Mesendoderm (in vitro differentiated cells): ENCODE data around the gene MACF1.

Experiments
- DNase-seq: peaks from one replicate; pipeline ENCODE4 v3.0.0; 2013
- H2AK5ac ChIP-seq: 2 replicates; pipeline ENCODE4 v1.6.1; 2013; ENCODE audit warnings: low read length, inconsistent platforms
- H2BK120ac ChIP-seq: 2 replicates; pipeline ENCODE4 v1.6.1; 2013; ENCODE audit warnings: low read depth, mild to moderate bottlenecking, low read length, moderate library complexity, mixed read lengths
- H2BK15ac ChIP-seq: replicated peaks from 2 replicates; pipeline ENCODE4 v1.6.1; 2013; ENCODE audit warnings: low read depth, mild to moderate bottlenecking, moderate library complexity
- H2BK5ac ChIP-seq: 2 replicates; pipeline ENCODE4 v1.6.1; 2013; ENCODE audit warnings: low read length, inconsistent platforms
- H3K18ac ChIP-seq: 2 replicates; pipeline ENCODE4 v1.6.1; 2013; ENCODE audit warnings: mild to moderate bottlenecking, low read length, mixed read lengths
- H3K23ac ChIP-seq: one replicate; pipeline ENCODE4 v1.6.1; 2013; ENCODE audit warnings: low read length
- H3K27ac ChIP-seq: 2 replicates; pipeline ENCODE4 v1.5.1; 2013; ENCODE audit warnings: low read depth, mild to moderate bottlenecking, inconsistent platforms, low read length, moderate library complexity
- H3K27me3 ChIP-seq: 2 replicates; pipeline ENCODE4 v1.6.1; 2013; ENCODE audit warnings: low read length, control low read depth, mild to moderate bottlenecking, inconsistent platforms; ENCODE audit not compliant: insufficient read depth, poor library complexity
- H3K36me3 ChIP-seq: 2 replicates; pipeline ENCODE4 v1.6.1; 2013; ENCODE audit warnings: low read length, inconsistent platforms; ENCODE audit not compliant: control insufficient read depth, insufficient read depth
- H3K4ac ChIP-seq: one replicate; pipeline ENCODE4 v1.6.1; 2013; ENCODE audit warnings: low read depth, mild to moderate bottlenecking, low read length, moderate library complexity
- H3K4me1 ChIP-seq: 2 replicates; pipeline ENCODE4 v1.6.1; 2013; ENCODE audit warnings: low read depth, low read length, inconsistent platforms; ENCODE audit not compliant: control insufficient read depth
- H3K4me2 ChIP-seq: 2 replicates; pipeline ENCODE4 v1.6.1; 2013; ENCODE audit warnings: low read length
- H3K4me3 ChIP-seq: 2 replicates; pipeline ENCODE4 v1.5.1; 2013; ENCODE audit warnings: mild to moderate bottlenecking, low read length
- H3K56ac ChIP-seq: one replicate; pipeline ENCODE4 v1.6.1; 2013; ENCODE audit warnings: low read length
- H3K79me1 ChIP-seq: 2 replicates; pipeline ENCODE4 v1.6.1; 2013; ENCODE audit warnings: low read length, inconsistent platforms
- H3K79me2 ChIP-seq: 2 replicates; pipeline ENCODE4 v1.6.1; 2013; ENCODE audit warnings: mild to moderate bottlenecking, low read length; ENCODE audit not compliant: control insufficient read depth, insufficient read depth
- H3K9ac ChIP-seq: 2 replicates; pipeline ENCODE4 v1.6.1; 2013; ENCODE audit warnings: low read length, inconsistent platforms
- H4K5ac ChIP-seq: one replicate; pipeline ENCODE4 v1.6.1; 2013; ENCODE audit warnings: low read length
- H4K8ac ChIP-seq: one replicate; pipeline ENCODE4 v1.6.1; 2013; ENCODE audit warnings: low read depth, mild to moderate bottlenecking, control low read depth, low read length, moderate library complexity
- WGBS: extraction: QIAGEN DNeasy Blood & Tissue Kit; methylation state at CpG from one replicate; pipeline ENCODE4 v1.1.7; 2013; ENCODE audit warnings: low lambda C conversion rate, missing lambda C conversion rate; ENCODE audit not compliant: insufficient coverage; ENCODE audit errors: extremely low coverage; 5-methylcytosine and 5-hydroxymethylcytosine counted together

Gene MACF1

DNA sequence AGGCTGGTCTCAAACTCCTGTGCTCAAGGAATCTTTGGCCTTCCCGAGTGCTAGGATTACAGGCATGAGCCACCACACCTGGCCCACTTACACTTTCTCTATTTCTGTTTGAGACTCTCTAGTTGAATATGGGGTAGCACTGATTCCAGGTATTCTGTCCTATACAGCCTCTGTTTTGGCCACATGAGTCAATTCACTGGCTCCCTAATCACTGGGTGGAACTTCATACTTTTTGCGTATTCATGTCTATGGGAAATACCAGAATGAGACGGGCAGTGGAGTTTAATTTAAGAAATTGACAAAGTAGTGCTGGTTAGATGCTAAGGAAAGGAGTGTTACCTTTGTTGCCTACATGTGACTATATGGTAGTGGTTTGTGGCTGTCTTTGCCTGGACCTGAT is 35.5 kb downstream of the MACF1 start:
- no peak overlapping the region for H3K23ac ChIP-seq
- no peak overlapping the region for H2BK120ac ChIP-seq
- no peak overlapping the region for H2BK5ac ChIP-seq
- no peaks in the 10 kb centered on the region for H3K36me3 ChIP-seq
- H4K8ac ChIP-seq: no peak overlapping the region
- no CpG with 5 or more reads among the region's 3 CpGs for WGBS
- DNase-seq: no peak
- peaks cover 2% of the 10 kb centered on the region for H3K79me1 ChIP-seq
- H3K27ac ChIP-seq: no peak overlapping the region
- H3K18ac ChIP-seq: no peak overlapping the region
- H3K4ac ChIP-seq: no peak overlapping the region
- no peak overlapping the region for H3K56ac ChIP-seq
- H2AK5ac ChIP-seq: no peak overlapping the region
- no peak overlapping the region for H4K5ac ChIP-seq
- H3K27me3 ChIP-seq: no peaks in the 10 kb centered on the region
- H2BK15ac ChIP-seq: no peak overlapping the region
- H3K79me2 ChIP-seq: no peaks in the 10 kb centered on the region
- no peak overlapping the region for H3K4me2 ChIP-seq
- H3K4me3 ChIP-seq: no peak overlapping the region
- H3K9ac ChIP-seq: no peak overlapping the region
- H3K4me1 ChIP-seq: peaks cover 3% of the 10 kb centered on the region

DNA sequence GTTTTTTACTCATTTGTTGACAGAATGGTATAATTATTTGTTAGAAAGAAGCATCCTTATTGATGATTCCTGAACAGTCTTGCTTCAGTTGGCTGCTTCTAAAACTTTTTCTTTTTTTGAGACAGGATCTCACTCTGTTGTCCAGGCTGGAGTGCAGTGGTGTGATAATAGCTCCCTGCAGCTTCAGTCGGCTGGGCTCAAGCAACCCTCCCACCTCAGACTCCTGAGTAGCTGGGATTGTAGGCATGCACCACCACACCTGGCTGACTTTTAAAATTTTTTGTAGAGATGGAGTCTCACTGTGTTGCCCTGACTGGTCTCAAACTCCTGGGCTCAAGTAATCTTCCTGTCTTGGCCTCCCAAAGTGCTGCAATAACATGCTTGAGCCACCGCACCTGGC is 38.8 kb downstream of the MACF1 start:
- H4K5ac ChIP-seq: no peak overlapping the region
- H3K23ac ChIP-seq: no peak overlapping the region
- no peak overlapping the region for H2BK15ac ChIP-seq
- H2BK120ac ChIP-seq: no peak overlapping the region
- no peaks in the 10 kb centered on the region for H3K79me2 ChIP-seq
- no peak overlapping the region for H3K9ac ChIP-seq
- H3K4me1 ChIP-seq: peaks cover 3% of the 10 kb centered on the region
- H3K18ac ChIP-seq: no peak overlapping the region
- no peak for DNase-seq
- no peak overlapping the region for H2BK5ac ChIP-seq
- no peaks in the 10 kb centered on the region for H3K27me3 ChIP-seq
- H3K27ac ChIP-seq: no peak overlapping the region
- H3K56ac ChIP-seq: no peak overlapping the region
- H3K36me3 ChIP-seq: no peaks in the 10 kb centered on the region
- H3K79me1 ChIP-seq: peaks cover 2% of the 10 kb centered on the region
- H3K4me3 ChIP-seq: no peak overlapping the region
- WGBS: no CpG with 5 or more reads among the region's 2 CpGs
- H2AK5ac ChIP-seq: no peak overlapping the region
- no peak overlapping the region for H3K4ac ChIP-seq
- no peak overlapping the region for H3K4me2 ChIP-seq
- H4K8ac ChIP-seq: no peak overlapping the region

DNA sequence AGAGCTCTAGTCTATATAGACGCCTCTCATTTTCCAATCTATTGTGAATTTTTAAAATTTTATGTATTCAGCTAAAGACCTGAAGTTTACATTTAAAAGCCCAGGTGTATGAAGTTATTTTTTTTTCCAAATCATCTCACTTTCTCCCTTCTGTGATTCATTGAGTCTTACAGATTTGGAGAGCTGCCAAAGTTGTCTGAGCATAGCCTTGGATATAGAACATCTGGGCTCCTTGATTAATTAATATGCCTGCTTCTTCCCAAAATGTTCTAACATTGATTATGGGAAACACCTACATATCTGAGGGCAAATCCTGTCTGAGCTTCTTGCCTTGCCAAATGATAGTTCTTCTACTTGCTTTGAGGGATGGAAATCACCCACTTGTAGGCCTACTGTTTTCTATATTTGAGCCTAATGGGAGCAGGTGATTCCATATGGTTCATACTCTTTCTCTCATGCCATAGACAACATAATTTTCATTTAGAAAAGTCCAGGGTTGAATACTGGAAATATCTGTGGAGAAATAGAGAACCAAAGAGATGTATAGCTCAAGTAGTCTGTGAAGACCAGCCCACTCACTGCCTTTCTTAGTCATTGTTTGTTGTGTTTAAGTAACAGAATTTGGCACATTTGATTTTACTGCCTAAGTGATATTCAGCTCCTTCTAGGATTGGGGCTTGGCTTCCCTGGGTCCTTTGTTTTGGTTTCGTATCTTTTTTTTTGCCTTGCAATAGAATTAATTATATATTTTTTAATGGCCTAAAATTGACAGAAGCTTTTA is 46.2 kb downstream of the MACF1 start:
- Histone ChIP-seq H3K18ac (no peak overlapping the region), H3K36me3 (peaks cover 2% of the 10 kb centered on the region), H3K56ac (no peak overlapping the region), H2BK120ac (no peak overlapping the region), H2BK5ac (no peak overlapping the region), H4K8ac (no peak overlapping the region), H3K4me2 (no peak overlapping the region), H3K4me1 (no peaks in the 10 kb centered on the region), H3K79me2 (peaks cover 2% of the 10 kb centered on the region), H4K5ac (no peak overlapping the region), H3K4me3 (no peak overlapping the region), H3K4ac (no peak overlapping the region), H3K27me3 (no peaks in the 10 kb centered on the region), H3K27ac (no peak overlapping the region), H2AK5ac (no peak overlapping the region), H3K23ac (no peak overlapping the region), H3K9ac (no peak overlapping the region), H2BK15ac (no peak overlapping the region), H3K79me1 (peaks cover 4% of the 10 kb centered on the region)
- no CpG with 5 or more reads among the region's 2 CpGs for WGBS
- no peak for DNase-seq

DNA sequence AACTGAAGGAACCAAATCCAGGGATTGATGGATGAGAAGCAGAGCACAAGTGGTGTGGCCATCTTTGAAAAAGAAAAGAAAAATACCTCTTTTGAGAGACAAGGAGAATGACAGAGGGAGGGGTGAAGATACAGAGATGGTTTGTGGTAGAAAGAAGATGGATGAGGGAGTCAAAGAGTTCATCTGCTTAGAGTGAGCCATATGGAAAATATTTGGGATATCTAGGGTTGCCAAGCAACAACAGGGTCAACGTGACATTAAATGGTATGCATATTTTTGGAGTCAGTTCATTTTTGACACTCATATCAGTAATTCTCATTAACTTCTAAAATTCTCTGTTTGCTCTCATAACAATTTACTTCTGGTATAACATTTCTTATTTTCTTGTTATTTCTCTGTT is 50.7 kb downstream of the MACF1 start:
- Histone ChIP-seq H3K23ac (no peak overlapping the region), H2BK120ac (no peak overlapping the region), H3K27me3 (no peaks in the 10 kb centered on the region), H3K79me2 (peaks cover 2% of the 10 kb centered on the region), H3K56ac (no peak overlapping the region), H3K9ac (no peak overlapping the region), H3K4me1 (no peaks in the 10 kb centered on the region), H3K4me2 (no peak overlapping the region), H3K18ac (no peak overlapping the region), H4K5ac (no peak overlapping the region), H3K79me1 (peaks cover 6% of the 10 kb centered on the region), H2BK15ac (no peak overlapping the region), H4K8ac (no peak overlapping the region), H3K27ac (no peak overlapping the region), H2BK5ac (no peak overlapping the region), H3K36me3 (peaks cover 2% of the 10 kb centered on the region), H3K4me3 (no peak overlapping the region), H3K4ac (no peak overlapping the region), H2AK5ac (no peak overlapping the region)
- no CpG with 5 or more reads among the region's 1 CpG for WGBS
- no peak for DNase-seq

DNA sequence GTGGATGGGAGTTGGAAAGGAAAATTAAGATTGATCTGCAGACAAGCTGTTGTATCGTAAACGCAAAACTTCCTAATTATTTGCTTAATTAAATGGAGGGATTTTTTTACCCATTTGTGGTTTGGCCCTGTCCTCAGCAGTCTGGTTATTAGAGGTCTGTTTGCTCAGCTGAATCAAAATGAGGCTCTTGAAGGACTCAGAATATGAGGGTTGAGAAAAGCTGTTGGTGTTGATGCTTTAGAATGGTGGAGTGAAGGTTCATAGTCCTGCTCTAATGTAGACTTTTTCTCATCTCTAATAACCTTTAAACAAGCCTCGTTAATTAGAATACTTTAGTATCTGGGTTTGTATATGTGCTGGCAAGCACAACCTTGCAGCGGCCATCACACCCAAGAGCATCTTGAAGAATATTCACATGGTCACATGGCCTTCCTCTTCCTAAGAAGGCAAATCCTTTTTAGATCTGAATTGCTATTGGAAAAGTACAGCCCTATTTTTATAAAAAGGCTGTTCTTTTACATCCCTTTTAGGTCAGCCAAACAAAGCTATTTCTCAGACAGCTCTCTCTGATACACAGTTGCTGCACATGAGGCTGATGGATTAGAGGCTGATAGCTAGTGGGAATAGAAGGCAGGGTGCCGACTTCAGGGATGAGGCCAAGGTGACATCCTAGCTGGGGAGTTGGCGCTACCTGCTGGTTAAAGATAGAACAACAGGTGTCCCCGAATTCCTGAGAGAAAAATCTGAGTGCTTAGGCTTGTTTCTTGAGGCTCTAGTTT is 53.8 kb downstream of the MACF1 start:
- peaks cover 2% of the 10 kb centered on the region for H3K36me3 ChIP-seq
- no peaks in the 10 kb centered on the region for H3K4me1 ChIP-seq
- no peak overlapping the region for H4K5ac ChIP-seq
- peaks cover 3% of the 10 kb centered on the region for H3K79me2 ChIP-seq
- peak; percentile 86 for DNase-seq
- H2BK5ac ChIP-seq: no peak overlapping the region
- H3K4ac ChIP-seq: no peak overlapping the region
- peaks cover 3% of the 10 kb centered on the region for H3K79me1 ChIP-seq
- no peak overlapping the region for H3K56ac ChIP-seq
- no CpG with 5 or more reads among the region's 7 CpGs for WGBS
- H3K27ac ChIP-seq: no peak overlapping the region
- no peak overlapping the region for H3K4me3 ChIP-seq
- no peak overlapping the region for H2BK15ac ChIP-seq
- no peak overlapping the region for H2AK5ac ChIP-seq
- H3K9ac ChIP-seq: no peak overlapping the region
- no peak overlapping the region for H3K4me2 ChIP-seq
- no peak overlapping the region for H4K8ac ChIP-seq
- no peaks in the 10 kb centered on the region for H3K27me3 ChIP-seq
- H2BK120ac ChIP-seq: no peak overlapping the region
- no peak overlapping the region for H3K23ac ChIP-seq
- no peak overlapping the region for H3K18ac ChIP-seq
